ENCODE measurements around the gene CD164.

Gene CD164

DNA sequence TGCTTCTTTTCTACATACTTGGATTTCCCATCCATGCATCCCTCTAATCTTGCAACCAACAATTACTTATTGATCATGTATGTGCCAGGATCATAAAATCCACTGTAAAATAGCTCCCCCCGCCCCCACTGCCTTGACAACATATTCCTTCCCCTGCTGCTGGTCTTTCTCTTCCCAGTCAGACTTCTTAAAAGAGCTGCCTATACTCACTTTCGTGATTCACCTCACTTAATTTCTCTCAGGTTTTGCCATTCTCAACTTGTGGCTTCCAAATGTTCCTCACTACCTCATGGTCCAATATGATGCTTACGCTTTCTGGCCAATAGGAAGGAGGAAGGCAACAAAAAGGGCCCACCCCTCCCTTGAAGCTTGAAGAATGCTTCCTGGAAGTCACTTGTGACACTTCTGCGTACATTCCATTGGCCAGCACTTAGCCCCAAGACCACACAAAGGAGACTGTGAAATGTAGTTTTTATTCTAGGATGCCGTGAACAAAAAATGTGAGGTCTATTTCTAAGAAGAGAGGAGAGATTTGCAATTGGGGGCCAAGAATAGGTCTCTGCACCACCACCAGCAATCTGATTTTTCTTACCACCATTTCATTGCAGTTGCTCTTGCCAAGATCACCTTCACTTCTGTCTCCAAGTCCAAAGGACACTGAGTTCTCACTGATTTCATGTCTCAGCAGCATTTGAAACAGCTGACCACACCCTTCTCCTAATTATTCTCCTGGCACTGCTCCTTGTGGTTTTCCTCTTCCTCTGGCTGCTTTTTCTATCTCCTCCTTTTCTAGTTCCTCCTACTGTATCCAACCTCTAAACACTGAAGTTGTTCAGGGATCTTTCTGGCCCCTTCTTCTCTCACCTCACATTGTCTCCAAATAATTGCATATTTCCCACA, 30.8 kb downstream of the CD164 start:
- Histone ChIP-seq H3K4me3 (ENCODE audit: low read depth, low read length) (no peak overlapping the region), H3K27me3 (no peaks in the 10 kb centered on the region)
- TF ChIP-seq, protein P1, sequence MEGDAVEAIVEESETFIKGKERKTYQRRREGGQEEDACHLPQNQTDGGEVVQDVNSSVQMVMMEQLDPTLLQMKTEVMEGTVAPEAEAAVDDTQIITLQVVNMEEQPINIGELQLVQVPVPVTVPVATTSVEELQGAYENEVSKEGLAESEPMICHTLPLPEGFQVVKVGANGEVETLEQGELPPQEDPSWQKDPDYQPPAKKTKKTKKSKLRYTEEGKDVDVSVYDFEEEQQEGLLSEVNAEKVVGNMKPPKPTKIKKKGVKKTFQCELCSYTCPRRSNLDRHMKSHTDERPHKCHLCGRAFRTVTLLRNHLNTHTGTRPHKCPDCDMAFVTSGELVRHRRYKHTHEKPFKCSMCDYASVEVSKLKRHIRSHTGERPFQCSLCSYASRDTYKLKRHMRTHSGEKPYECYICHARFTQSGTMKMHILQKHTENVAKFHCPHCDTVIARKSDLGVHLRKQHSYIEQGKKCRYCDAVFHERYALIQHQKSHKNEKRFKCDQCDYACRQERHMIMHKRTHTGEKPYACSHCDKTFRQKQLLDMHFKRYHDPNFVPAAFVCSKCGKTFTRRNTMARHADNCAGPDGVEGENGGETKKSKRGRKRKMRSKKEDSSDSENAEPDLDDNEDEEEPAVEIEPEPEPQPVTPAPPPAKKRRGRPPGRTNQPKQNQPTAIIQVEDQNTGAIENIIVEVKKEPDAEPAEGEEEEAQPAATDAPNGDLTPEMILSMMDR (IDR thresholded peaks at IDR 0.05; ENCODE audit: low read depth, low read length) = no peak

GRCh38 chr6:109349419-109349987, 32.8 kb downstream of the CD164 start:
- peak; percentile 21 for DNase-seq
- Histone ChIP-seq H3K36me3 (no peaks in the 10 kb centered on the region; the same call in 1 of the 2 replicates), H3K9me3 (no peaks in the 10 kb centered on the region), H3K27me3 (no peaks in the 10 kb centered on the region), H3K4me1 (peaks cover 2% of the 10 kb centered on the region), H3K4me3 (ENCODE audit: low read depth, low read length) (no peak overlapping the region)
- TF ChIP-seq, protein P1 (IDR thresholded peaks at IDR 0.05; ENCODE audit: low read depth, low read length) = no peak

More for the DNA sequence above, 30.8 kb downstream of the CD164 start:
- no peak for DNase-seq
- Histone ChIP-seq H3K9me3 (no peaks in the 10 kb centered on the region), H3K4me1 (peaks cover 2% of the 10 kb centered on the region), H3K36me3 (no peaks in the 10 kb centered on the region; the same call in none of the 2 replicates)

GRCh38 chr6:109348226-109348625, 34.0 kb downstream of the CD164 start:
- H3K27me3 ChIP-seq = no peaks in the 10 kb centered on the region
- TF ChIP-seq, protein P1 (IDR thresholded peaks at IDR 0.05; ENCODE audit: low read depth, low read length) = no peak
- no peak overlapping the region for H3K4me3 ChIP-seq (ENCODE audit: low read depth, low read length)
- H3K36me3 ChIP-seq = no peaks in the 10 kb centered on the region
- peaks cover 2% of the 10 kb centered on the region for H3K4me1 ChIP-seq
- no peak for DNase-seq
- H3K9me3 ChIP-seq = no peaks in the 10 kb centered on the region

DNA sequence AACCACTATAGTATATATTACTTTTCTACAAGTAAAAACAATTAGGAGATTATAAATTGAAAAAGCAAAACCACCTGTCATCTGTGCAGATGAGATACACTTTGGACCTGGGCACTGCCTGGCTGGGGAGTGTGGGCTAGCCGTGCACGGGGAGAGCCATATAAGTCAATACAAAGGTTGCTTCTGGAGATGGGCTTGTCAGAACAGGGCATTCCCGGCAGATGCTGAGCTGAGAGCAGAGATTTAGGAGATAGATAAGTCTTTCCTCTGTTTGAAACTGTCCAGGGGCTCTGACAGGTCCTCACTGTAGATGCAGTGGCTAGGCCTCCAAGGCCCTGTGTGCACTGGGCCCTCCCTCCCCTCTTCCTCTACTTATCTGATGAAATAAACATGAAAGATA, 34.5 kb downstream of the CD164 start:
- peak; percentile 16 for DNase-seq
- H3K27me3 ChIP-seq = no peaks in the 10 kb centered on the region
- TF ChIP-seq, protein P1 (IDR thresholded peaks at IDR 0.05; ENCODE audit: low read depth, low read length) = no peak
- H3K36me3 ChIP-seq = no peaks in the 10 kb centered on the region
- H3K9me3 ChIP-seq = no peaks in the 10 kb centered on the region
- no peak overlapping the region for H3K4me3 ChIP-seq (ENCODE audit: low read depth, low read length)
- peaks cover 2% of the 10 kb centered on the region for H3K4me1 ChIP-seq

DNA sequence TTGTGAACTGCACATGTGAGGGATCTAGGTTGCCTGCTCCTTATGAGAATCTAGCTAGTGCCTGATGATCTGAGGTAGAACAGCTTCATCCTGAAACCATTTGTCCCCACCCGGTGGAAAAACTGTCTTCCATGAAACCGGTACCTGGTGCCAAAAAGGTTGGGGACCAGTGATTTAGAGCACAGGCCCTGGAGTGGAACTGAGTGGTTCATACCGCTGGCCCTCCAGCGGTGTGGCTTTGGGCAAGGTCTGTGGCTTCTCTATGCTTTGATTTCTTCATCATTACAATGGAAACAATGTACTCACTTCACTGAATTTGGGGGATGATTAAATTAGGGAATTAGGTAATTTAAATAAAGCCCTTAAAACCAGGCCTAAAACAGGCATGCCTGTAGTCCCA, 36.3 kb downstream of the CD164 start:
- Histone ChIP-seq H3K36me3 (no peaks in the 10 kb centered on the region), H3K27me3 (no peaks in the 10 kb centered on the region), H3K4me3 (ENCODE audit: low read depth, low read length) (no peak overlapping the region), H3K4me1 (peaks cover 2% of the 10 kb centered on the region), H3K9me3 (no peaks in the 10 kb centered on the region)
- DNase-seq = no peak
- TF ChIP-seq, protein P1 (IDR thresholded peaks at IDR 0.05; ENCODE audit: low read depth, low read length) = no peak

DNA sequence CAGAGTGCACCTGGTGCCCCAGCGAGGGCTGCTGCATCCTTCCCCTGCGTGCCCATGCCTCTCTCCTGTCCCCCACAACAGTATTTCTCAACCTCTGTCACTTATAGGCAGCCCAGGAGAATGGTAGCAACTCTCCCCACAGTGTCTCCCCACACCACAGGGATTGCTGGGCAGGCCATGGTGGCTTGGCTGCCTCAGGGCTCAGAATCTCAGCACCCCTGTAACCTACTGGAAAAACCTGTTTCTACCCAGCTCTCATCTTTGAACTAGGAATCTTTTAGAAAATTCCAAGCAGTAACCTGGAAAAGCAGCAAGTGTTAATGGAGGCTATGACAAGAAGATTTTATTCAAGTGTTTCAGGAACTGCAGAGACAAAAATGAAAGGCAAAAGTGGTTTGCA, 38.0 kb downstream of the CD164 start:
- no peaks in the 10 kb centered on the region for H3K27me3 ChIP-seq
- H3K4me3 ChIP-seq (ENCODE audit: low read depth, low read length) = no peak overlapping the region
- peaks cover 2% of the 10 kb centered on the region for H3K4me1 ChIP-seq
- TF ChIP-seq, protein P1 (IDR thresholded peaks at IDR 0.05; ENCODE audit: low read depth, low read length) = no peak
- no peaks in the 10 kb centered on the region for H3K9me3 ChIP-seq
- H3K36me3 ChIP-seq = no peaks in the 10 kb centered on the region
- DNase-seq = no peak

Data from BE2C (cell line).